NCI-H510A treated with DMSO at 0.1 percent for 48 hours (cell line): Measurements from ENCODE around the gene POMT2.

Experiments used
- DNase-seq: peaks from one replicate; lab custom pipeline; 2025; lab: John Stamatoyannopoulos, UW

Gene POMT2

GRCh38 chr14:77240336-77240915 is 80.3 kb downstream of the POMT2 start:
- DNase-seq, result no peak

DNA sequence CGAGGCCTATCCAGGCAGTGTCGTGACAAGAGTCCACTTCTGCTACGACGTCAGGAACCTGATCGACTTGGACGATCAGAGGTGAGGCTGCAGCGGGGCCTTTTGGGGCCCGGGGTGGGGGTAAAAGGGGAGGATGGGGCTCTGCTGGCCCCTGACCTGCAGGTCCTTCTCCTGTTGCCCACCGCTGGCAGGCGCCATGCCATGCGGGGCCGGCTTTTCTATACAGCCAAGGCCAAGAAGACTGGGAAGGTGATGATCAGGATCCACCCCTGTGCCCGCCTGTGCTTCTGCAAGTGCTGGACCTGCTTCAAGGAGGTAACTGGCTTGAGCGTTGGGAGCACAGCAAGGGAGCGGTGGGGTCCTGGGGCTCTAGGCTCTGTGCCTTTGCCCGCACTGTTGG is 81.3 kb downstream of the POMT2 start:
- no peak for DNase-seq

- no peak for DNase-seq
Observed at GRCh38 chr14:77238996-77239395, 81.7 kb downstream of the POMT2 start.

DNA sequence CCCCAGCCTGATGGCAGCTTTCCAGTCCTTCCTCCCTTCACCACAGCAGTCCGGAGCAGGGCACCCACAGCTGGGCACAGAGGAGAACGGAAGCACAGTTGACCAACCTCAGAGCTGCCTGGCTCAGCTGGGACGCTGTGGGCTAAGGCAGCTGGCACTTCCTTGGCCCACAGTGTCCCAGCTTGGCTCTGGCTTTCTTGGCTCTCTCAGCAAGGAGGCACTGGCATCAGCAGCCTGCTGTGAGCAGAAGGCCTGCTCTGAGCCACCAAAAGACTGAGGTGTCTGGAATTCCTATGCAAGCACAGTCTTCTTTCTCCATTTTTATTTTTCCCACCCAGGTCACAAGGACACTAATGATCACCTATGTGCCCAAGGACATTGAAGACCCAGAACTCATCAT is 82.3 kb downstream of the POMT2 start:
- DNase-seq, result no peak

GRCh38 chr14:77236814-77237213 is 83.9 kb downstream of the POMT2 start:
- no peak for DNase-seq

GRCh38 chr14:77231721-77232120 is 89.0 kb downstream of the POMT2 start:
- no peak for DNase-seq

DNA sequence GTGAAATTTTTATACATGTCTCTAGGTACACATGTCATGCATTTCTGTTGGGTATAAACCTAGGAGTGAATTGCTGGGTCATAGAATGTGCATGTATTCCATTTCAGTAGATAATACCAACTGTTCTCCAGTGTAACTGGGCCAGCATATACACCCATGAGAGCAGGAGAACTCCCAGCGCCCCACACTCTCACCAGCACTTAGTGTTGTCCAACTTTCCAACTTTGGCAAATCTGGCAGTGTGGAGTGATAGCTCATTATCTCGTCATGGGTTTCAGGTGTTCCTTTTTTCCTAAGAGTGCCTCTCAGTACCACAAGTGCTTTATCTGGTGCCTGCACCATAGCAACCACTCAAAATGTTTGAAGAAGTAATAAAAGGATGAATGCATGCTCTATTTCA is 89.8 kb downstream of the POMT2 start:
- DNase-seq, result no peak

DNA sequence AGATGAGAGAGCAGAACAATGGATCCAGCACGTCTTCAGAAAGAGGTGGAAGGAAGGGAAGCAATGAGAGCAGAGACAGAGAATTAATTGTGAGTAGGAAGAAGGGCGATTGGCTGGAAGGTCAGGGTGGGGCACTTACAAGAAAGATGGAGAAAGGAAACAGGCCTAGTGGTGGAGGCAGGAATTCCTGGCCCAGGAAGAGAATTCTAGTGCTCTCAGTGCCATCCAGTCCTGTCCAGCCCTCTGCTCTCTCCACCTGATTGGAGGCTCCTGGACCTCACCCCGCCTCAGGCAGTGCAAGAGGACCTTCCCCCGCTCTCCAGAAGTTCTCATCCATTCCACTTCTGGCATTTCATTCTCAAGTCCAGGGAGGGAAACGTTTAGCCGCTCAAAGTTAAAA is 92.6 kb downstream of the POMT2 start:
- no peak for DNase-seq

DNA sequence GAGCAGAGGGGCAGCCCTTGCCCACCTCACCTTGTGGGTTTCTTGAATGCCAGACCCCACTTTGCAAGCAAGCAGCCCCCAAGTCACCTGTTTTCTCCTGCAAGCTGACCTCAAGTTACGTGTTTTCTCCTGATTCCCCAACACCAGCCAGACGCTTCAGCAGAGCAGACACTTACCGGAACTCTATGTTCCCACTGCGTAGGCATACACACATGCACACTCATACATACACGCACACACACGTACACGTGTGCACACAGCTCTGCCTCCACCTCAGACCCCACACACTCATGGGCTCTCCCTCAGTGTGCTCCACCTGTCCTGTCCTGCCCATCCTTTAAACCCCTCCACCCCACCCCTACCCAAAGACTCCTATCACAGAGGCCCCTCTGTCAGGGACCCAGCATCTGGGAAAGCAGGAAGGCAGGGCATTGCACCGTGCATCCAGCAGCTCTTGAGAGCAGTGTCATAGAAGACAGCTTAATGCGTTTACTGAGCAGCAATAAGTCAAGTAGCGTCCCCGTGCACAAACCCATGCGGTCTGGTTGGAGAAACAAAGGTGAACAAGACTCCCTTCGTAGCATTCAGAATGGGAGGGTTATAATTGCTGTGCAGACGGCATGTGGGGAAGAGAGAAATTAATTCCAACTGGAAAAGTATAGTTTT is 94.7 kb downstream of the POMT2 start:
- no peak for DNase-seq

GRCh38 chr14:77225254-77225653 is 95.4 kb downstream of the POMT2 start:
- no peak for DNase-seq
